MCF 10A (cell line): Measurements from ENCODE around the gene CAMK1D. TPM values are rescaled to one million over a fixed set of nuclear protein-coding genes. Genes with fewer than 3 reads are reported as not detected.

Source experiments
- BruUV-seq: library from RNA; stranded (reverse); fragments of 400-500 nt; replicated peaks from 2 replicates; lab custom pipeline; 2021; lab: Mats Ljungman, UMichigan
- CTCF ChIA-PET: fragments of 300-600 bp; sonication (Branson Sonifier 250); formaldehyde crosslinking; extraction: SDS; loops from one replicate; lab custom pipeline; 2021; ENCODE audit warnings: antibody characterized with exemption, inconsistent platforms; lab: Yijun Ruan, JAX
- POLR2A ChIA-PET: fragments of 300-600, 350-650 bp; sonication (Branson Sonifier 250); formaldehyde crosslinking; extraction: SDS; loops from one replicate; lab custom pipeline; 2020; ENCODE audit warnings: antibody characterized with exemption, inconsistent platforms; lab: Yijun Ruan, JAX
- DNase-seq: peaks from one replicate; pipeline ENCODE4 v3.0.0-alpha.2; 2018; ENCODE audit not compliant: unreplicated experiment
- H3K27ac Mint-ChIP-seq: one replicate; pipeline ENCODE4 v1.8.0; 2022; ENCODE audit warnings: mild to moderate bottlenecking, low read depth, mixed read lengths; ENCODE audit not compliant: unreplicated experiment
- H3K27me3 Mint-ChIP-seq: one replicate; pipeline ENCODE4 v1.8.0; 2022; ENCODE audit warnings: mixed read lengths; ENCODE audit not compliant: insufficient read depth, unreplicated experiment
- H3K36me3 Mint-ChIP-seq: one replicate; pipeline ENCODE4 v1.8.0; 2022; ENCODE audit warnings: mild to moderate bottlenecking, moderate library complexity, mixed read lengths; ENCODE audit not compliant: insufficient read depth, unreplicated experiment
- H3K4me1 Mint-ChIP-seq: one replicate; pipeline ENCODE4 v1.8.0; 2022; ENCODE audit warnings: mixed read lengths; ENCODE audit not compliant: insufficient read depth, unreplicated experiment
- H3K4me3 Mint-ChIP-seq: one replicate; pipeline ENCODE4 v1.8.0; 2022; ENCODE audit warnings: mild to moderate bottlenecking, moderate library complexity, mixed read lengths; ENCODE audit not compliant: unreplicated experiment
- H3K9me3 Mint-ChIP-seq: one replicate; pipeline ENCODE4 v1.8.0; 2022; ENCODE audit warnings: mixed read lengths; ENCODE audit not compliant: unreplicated experiment
- intact Hi-C: fragments of 100-400 bp; cut with micrococcal nuclease; formaldehyde crosslinking; loops from 2 replicates; pipeline ENCODE4 v1.14.1; 2022
- total RNA-seq: library from RNA; stranded (reverse); gene quantifications from 2 replicates; pipeline ENCODE4 v1.2.3, GENCODE V29; 2022
- TF ChIP-seq, protein P1 (sequence below): fragments of 200-600 bp; IDR thresholded peaks from one replicate; pipeline ENCODE4 v1.8.0; 2022; ENCODE audit warnings: antibody characterized with exemption, mild to moderate bottlenecking; ENCODE audit not compliant: unreplicated experiment

The CAMK1D gene
- total RNA-seq, 1 experiment from 2014 or later = 1.7 TPM

DNA sequence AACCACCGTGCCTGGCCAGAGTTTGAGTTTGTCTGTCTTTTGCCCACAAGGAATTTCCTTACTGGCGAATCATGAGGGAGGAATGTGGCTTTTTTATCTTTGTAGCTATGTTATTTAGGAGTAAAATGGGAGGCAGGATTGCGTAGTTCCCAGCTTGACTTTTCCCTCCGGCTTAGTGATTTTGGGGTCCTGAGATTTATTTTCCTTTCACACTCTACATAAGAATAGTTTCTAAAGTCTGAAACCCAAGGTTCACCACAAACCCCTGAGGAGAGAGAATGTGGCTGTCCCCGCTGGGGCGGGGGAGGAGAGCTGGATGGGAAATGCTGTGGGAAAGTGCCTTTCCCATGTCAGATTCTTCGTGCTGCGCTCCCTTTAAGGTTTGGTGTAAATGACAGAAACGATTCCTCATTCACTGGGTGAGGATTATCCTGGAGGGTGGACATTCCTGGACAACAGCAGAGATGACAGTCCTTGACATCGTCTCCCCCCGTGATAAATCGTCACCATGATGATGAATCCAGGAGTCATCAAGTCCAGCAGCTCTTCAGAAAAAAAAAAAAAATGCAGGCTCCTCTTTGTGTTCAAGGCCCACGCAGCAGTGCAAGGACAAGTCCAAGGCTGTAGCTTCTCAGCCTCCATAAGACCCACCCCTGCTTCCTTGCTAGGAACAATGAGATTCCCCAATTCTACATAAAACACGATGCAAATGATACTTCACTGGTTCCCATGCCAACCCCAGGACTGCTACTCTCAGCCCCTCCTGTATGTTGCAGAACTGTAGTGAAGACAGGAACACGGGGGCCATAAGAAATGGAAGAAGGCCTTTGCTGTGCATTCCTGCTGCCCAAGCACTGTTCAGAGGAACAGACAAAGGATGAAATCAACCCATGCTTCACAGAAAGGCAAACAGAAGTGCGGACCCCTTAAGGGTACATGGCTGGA lies 419.1 kb downstream of the CAMK1D start:
- intact Hi-C loops = no loop called here
- Mint-ChIP-seq H3K27me3 (no peaks in the 10 kb centered on the region), H3K36me3 (no peaks in the 10 kb centered on the region), H3K4me1 (no peaks in the 10 kb centered on the region), H3K9me3 (no peaks in the 10 kb centered on the region), H3K4me3 (no peak overlapping the region), H3K27ac (no peak overlapping the region)
- BruUV-seq = no TSS peak
- no peak for DNase-seq
- TF ChIP-seq, protein P1, sequence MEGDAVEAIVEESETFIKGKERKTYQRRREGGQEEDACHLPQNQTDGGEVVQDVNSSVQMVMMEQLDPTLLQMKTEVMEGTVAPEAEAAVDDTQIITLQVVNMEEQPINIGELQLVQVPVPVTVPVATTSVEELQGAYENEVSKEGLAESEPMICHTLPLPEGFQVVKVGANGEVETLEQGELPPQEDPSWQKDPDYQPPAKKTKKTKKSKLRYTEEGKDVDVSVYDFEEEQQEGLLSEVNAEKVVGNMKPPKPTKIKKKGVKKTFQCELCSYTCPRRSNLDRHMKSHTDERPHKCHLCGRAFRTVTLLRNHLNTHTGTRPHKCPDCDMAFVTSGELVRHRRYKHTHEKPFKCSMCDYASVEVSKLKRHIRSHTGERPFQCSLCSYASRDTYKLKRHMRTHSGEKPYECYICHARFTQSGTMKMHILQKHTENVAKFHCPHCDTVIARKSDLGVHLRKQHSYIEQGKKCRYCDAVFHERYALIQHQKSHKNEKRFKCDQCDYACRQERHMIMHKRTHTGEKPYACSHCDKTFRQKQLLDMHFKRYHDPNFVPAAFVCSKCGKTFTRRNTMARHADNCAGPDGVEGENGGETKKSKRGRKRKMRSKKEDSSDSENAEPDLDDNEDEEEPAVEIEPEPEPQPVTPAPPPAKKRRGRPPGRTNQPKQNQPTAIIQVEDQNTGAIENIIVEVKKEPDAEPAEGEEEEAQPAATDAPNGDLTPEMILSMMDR = no peak
- ChIA-PET CTCF (interaction anchor here (0.6 to 1.4 kb wide), 3 partner anchors 12 to 15 kb away, joined by 3 to 6 read pairs (median 3); no protein-coding TSS in a partner anchor), POLR2A (no interaction called here)

DNA sequence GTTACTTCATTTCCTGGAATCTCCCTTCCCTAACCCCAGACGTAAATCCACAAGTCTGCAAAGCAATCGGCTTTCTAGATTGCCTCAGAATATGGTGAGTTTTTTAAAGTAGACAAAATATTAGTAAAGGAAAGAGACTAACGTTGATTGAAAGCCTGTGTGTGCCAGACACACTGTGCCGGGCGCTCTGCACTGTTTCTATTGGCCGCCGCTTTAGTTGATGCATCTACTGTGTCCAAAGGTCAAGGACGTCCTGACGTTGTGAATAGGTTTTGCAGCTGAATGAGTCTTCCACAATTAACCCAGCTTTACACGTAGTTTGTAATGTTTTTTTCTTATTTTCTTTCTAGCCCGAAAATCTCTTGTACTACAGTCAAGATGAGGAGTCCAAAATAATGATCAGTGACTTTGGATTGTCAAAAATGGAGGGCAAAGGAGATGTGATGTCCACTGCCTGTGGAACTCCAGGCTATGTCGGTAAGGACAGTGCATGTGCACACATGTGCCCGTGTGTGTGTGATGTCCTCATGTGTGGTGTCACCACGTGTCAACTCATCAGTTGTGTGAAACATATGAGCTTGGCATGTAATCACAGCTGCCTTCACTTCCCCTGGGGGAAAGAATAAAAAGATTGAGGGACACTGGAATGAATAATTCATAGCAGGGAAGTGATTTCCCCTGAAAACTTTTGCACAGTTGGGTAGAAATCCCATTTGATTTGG lies 420.1 kb downstream of the CAMK1D start:
- intact Hi-C loops = loop anchor here (10.0 kb wide), 1 partner anchor 1615 kb away; no protein-coding TSS in a partner anchor
- ChIA-PET POLR2A (no interaction called here), CTCF (no interaction called here)
- DNase-seq = no peak
- H3K4me1 Mint-ChIP-seq = no peaks in the 10 kb centered on the region
- no peak overlapping the region for H3K4me3 Mint-ChIP-seq
- H3K9me3 Mint-ChIP-seq = no peaks in the 10 kb centered on the region
- H3K27me3 Mint-ChIP-seq = no peaks in the 10 kb centered on the region
- TF ChIP-seq, protein P1 = no peak
- H3K36me3 Mint-ChIP-seq = no peaks in the 10 kb centered on the region
- BruUV-seq = no TSS peak
- H3K27ac Mint-ChIP-seq = no peak overlapping the region

DNA sequence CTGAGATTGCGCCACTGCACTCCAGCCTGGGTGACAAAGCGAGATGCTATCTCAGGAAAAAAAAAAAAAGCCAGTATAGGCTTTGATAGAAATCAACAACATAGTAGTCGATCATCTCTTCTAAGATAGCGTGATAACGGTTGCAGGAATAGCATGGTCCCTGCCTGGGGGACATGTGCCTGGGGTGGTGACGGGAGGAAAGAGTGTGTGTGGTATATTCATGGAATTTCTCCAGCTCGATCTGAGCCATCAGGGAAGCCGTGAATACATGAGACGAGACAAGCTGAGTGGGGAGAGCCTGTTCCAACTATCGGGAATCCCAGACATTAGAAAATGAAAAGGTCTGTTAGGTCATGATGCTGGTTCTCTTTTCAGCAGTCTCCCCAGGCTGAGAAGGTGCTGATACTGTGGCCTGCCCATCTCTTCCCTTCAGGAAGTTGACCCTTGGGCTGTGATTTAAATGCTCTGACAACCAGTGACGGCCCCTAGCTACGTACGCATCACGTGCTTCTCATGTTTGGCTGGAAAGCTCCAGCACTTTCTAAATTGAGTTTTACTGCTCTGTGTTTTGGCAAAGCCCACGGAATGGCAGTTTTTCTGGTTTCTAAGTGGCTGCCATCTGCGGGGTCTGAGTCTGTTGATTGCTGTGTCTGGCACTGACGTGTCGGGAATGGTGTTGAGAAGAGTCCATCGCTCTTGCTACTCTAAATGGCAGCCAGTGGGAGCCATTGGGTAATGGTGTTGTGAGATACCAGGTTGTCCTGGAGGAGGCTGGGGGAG lies 422.8 kb downstream of the CAMK1D start:
- BruUV-seq = no TSS peak
- H3K27me3 Mint-ChIP-seq = no peaks in the 10 kb centered on the region
- intact Hi-C loops = loop anchor here (10.0 kb wide), 1 partner anchor 1613 kb away; no protein-coding TSS in a partner anchor
- TF ChIP-seq, protein P1 = no peak
- ChIA-PET POLR2A (no interaction called here), CTCF (interaction anchor here (0.6 to 2.6 kb wide), 3 partner anchors 11 to 732 kb away, joined by 3 to 14 read pairs (median 3); no protein-coding TSS in a partner anchor)
- H3K36me3 Mint-ChIP-seq = no peaks in the 10 kb centered on the region
- no peak overlapping the region for H3K27ac Mint-ChIP-seq
- H3K4me1 Mint-ChIP-seq = no peaks in the 10 kb centered on the region
- no peak overlapping the region for H3K4me3 Mint-ChIP-seq
- DNase-seq = no peak
- no peaks in the 10 kb centered on the region for H3K9me3 Mint-ChIP-seq
